ENCODE measurements around the gene RFX7.

DNA sequence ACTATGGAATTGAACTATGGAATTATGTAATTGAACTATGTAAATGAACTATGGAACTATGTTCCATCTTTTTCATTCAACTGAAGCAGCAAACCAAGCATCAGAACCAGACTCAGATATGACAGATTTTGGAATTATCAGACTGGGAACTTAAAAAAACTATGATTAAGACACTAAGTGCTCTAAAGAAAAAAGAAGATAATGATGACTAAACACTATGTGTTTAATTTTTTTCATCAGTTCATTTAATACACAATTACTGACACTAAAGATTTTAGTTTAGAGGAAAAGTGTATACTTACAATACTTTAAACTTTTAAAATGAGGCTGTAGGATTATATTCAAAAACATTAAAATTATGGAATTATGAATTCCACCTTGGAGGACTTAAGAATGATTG is 15.3 kb downstream of the RFX7 start:
- TF ChIP-seq CTCF (IDR thresholded peaks at IDR 0.05 in 8 of 11, conservative IDR thresholded peaks at IDR 0.05 in 3 of 11) = no peak
- TF ChIP-seq POLR2A (IDR thresholded peaks at IDR 0.05) = no peak

Measured in spleen (tissue), 7 donors.